Tibial nerve (tissue), 4 donors: Measurements from ENCODE around the gene AMD1. TPM values are rescaled to one million over a fixed set of nuclear protein-coding genes. Genes with fewer than 3 reads are reported as not detected.
"Not testable (repeated sequence)": the region's sequence is repeated elsewhere in the genome, so short reads cannot be mapped to it uniquely, and the experiment has no call there.

Experiments
- DNase-seq, 2 donors: peaks; one replicate each; pipeline ENCODE4 v3.0.0-alpha.2; 2019; ENCODE audit warnings: low spot score in 2 of 2
- H3K27ac ChIP-seq, 4 donors: fragments of 200-600 bp; sonication (generic) in 3 of 4; one replicate each; pipeline ENCODE4 v1.5.1; 2017 to 2019; ENCODE audit warnings: mild to moderate bottlenecking in 1 of 4
- H3K27me3 ChIP-seq, 2 donors: fragments of 200-600 bp; sonication (generic) in 1 of 2; one replicate each; pipeline versions ENCODE4 v1.5.1 to v1.6.0; 2017 to 2019
- H3K36me3 ChIP-seq, 3 donors: fragments of 200-600 bp; sonication (generic); one replicate each; pipeline ENCODE4 v1.5.1; 2018 to 2019
- H3K4me1 ChIP-seq, 4 donors: fragments of 200-600 bp; sonication (generic) in 3 of 4; one replicate each; pipeline ENCODE4 v1.5.1; 2017 to 2019
- H3K4me3 ChIP-seq, 4 donors: fragments of 200-600 bp; sonication (generic) in 3 of 4; one replicate each; pipeline ENCODE4 v1.5.1; 2017 to 2019; ENCODE audit warnings: mild to moderate bottlenecking in 1 of 4, moderate library complexity in 1 of 4
- H3K9me3 ChIP-seq, 4 donors: fragments of 200-600 bp; sonication (generic) in 3 of 4; one replicate each; pipeline ENCODE4 v1.5.1; 2017 to 2019
- EP300 ChIP-seq, 2 donors: sonication (generic); formaldehyde crosslinking; IDR thresholded peaks; one replicate each; pipeline ENCODE4 v1.6.1; 2017; ENCODE audit warnings: antibody characterized with exemption in 2 of 2, mild to moderate bottlenecking in 1 of 2
- POLR2A ChIP-seq, 2 donors: fragments of 450-650 bp; IDR thresholded peaks; one replicate each; pipeline ENCODE4 v1.6.1; 2017; ENCODE audit warnings: antibody characterized with exemption in 2 of 2, mild to moderate bottlenecking in 2 of 2, moderate library complexity in 2 of 2
- WGBS, 2 donors: methylation state at CpG; one replicate each; pipeline ENCODE4 v1.1.5; 2018; 5-methylcytosine and 5-hydroxymethylcytosine counted together
- total RNA-seq, 4 donors: library from RNA; depleted of rRNA; stranded (reverse); fragments of >200 nt; gene quantifications; one replicate each; pipeline ENCODE4 v1.1.0, GENCODE V29; 2016
- TF ChIP-seq, protein P1 (sequence below), 5 experiments: fragments of 200-600 bp in 3 of 5; fragments of 450-650 bp in 2 of 5; sonication (generic) in 3 of 5; IDR thresholded peaks; one replicate each; pipeline ENCODE4 v1.5.1; 2016 to 2019; ENCODE audit warnings: antibody characterized with exemption in 5 of 5, mild to moderate bottlenecking in 3 of 5, moderate library complexity in 2 of 5

Gene AMD1
- total RNA-seq, 4 donors from 2014 or later = 61.8 to 95.0 (median 81.8) TPM

GRCh38 chr6:110902091-110902490 is 27.5 kb downstream of the AMD1 start:
- peaks cover 0 to 32% (median 0%) of the 10 kb centered on the region in 3 donors for H3K36me3 ChIP-seq
- TF ChIP-seq EP300 (IDR thresholded peaks at IDR 0.05) (no peak), POLR2A (IDR thresholded peaks at IDR 0.05) (no peak)
- TF ChIP-seq, protein P1, sequence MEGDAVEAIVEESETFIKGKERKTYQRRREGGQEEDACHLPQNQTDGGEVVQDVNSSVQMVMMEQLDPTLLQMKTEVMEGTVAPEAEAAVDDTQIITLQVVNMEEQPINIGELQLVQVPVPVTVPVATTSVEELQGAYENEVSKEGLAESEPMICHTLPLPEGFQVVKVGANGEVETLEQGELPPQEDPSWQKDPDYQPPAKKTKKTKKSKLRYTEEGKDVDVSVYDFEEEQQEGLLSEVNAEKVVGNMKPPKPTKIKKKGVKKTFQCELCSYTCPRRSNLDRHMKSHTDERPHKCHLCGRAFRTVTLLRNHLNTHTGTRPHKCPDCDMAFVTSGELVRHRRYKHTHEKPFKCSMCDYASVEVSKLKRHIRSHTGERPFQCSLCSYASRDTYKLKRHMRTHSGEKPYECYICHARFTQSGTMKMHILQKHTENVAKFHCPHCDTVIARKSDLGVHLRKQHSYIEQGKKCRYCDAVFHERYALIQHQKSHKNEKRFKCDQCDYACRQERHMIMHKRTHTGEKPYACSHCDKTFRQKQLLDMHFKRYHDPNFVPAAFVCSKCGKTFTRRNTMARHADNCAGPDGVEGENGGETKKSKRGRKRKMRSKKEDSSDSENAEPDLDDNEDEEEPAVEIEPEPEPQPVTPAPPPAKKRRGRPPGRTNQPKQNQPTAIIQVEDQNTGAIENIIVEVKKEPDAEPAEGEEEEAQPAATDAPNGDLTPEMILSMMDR (IDR thresholded peaks at IDR 0.05) = no peak
- H3K27ac ChIP-seq = no peak overlapping the region
- 89 to 92% methylated on average over 8 of the region's 8 CpGs for WGBS, 2 donors
- H3K27me3 ChIP-seq = no peaks in the 10 kb centered on the region
- no peak overlapping the region for H3K4me3 ChIP-seq
- DNase-seq = no peak
- H3K4me1 ChIP-seq = no peaks in the 10 kb centered on the region
- peaks cover 0 to 41% (median 2%) of the 10 kb centered on the region in 4 donors for H3K9me3 ChIP-seq

- peaks cover 0 to 11% (median 0%) of the 10 kb centered on the region in 3 donors for H3K36me3 ChIP-seq
- H3K27ac ChIP-seq, H3K4me3 ChIP-seq, H3K4me1 ChIP-seq, H3K27me3 ChIP-seq, DNase-seq: not testable (repeated sequence)
- H3K9me3 ChIP-seq = peaks cover 0 to 54% (median 2%) of the 10 kb centered on the region in 4 donors
- WGBS, 2 donors = 98 to 100% methylated on average over 2 of the region's 2 CpGs
Measured at GRCh38 chr6:110906273-110906672, 31.7 kb downstream of the AMD1 start.

GRCh38 chr6:110930781-110931180 is 56.2 kb downstream of the AMD1 start:
- DNase-seq = no peak
- Histone ChIP-seq H3K27ac (no peak overlapping the region), H3K27me3 (no peaks in the 10 kb centered on the region), H3K9me3 (no peaks in the 10 kb centered on the region), H3K36me3 (no peaks in the 10 kb centered on the region), H3K4me1 (no peaks in the 10 kb centered on the region), H3K4me3 (no peak overlapping the region)
- 91 to 99% methylated on average over 3 of the region's 3 CpGs for WGBS, 2 donors
- TF ChIP-seq EP300 (IDR thresholded peaks at IDR 0.05) = no peak
- TF ChIP-seq, protein P1 (IDR thresholded peaks at IDR 0.05) = no peak
- TF ChIP-seq POLR2A (IDR thresholded peaks at IDR 0.05) = no peak

DNA sequence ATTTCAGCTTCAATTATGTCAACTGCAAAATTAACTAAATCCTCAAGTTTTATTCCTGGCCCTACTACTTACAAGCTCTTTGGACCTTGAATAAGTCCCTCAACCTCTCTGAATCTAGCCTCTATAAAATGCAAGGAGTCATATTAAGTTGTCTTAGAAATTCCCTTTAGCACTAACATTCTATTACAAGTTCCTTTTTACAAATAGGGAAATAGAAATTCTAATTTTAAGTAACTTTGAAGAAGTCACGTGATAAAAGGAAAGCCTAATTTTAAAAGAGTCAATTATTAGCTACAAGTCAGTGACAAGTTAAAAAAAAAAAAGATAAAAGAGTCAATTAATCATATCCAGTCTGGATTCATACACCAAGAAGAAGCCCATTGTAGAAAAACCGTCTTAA is 59.3 kb downstream of the AMD1 start:
- Histone ChIP-seq H3K27ac (no peak overlapping the region), H3K27me3 (no peaks in the 10 kb centered on the region)

GRCh38 chr6:110934381-110934898 is 59.9 kb downstream of the AMD1 start:
- Histone ChIP-seq H3K36me3 (no peaks in the 10 kb centered on the region), H3K4me3 (no peak overlapping the region), H3K27ac (no peak overlapping the region), H3K9me3 (no peaks in the 10 kb centered on the region), H3K27me3 (no peaks in the 10 kb centered on the region), H3K4me1 (no peaks in the 10 kb centered on the region)
- no peak for DNase-seq
- TF ChIP-seq, protein P1 (IDR thresholded peaks at IDR 0.05) = no peak
- no peak for TF ChIP-seq POLR2A (IDR thresholded peaks at IDR 0.05)
- TF ChIP-seq EP300 (IDR thresholded peaks at IDR 0.05) = no peak
- WGBS, 2 donors = 63 to 67% methylated on average over 1 of the region's 1 CpG

More for the DNA sequence above, 59.3 kb downstream of the AMD1 start:
- WGBS, 2 donors = 58 to 60% methylated on average over 2 of the region's 2 CpGs
- TF ChIP-seq, protein P1 (IDR thresholded peaks at IDR 0.05) = no peak
- TF ChIP-seq EP300 (IDR thresholded peaks at IDR 0.05) (no peak), POLR2A (IDR thresholded peaks at IDR 0.05) (no peak)
- DNase-seq = no peak
- H3K9me3 ChIP-seq = no peaks in the 10 kb centered on the region
- H3K36me3 ChIP-seq = no peaks in the 10 kb centered on the region
- no peaks in the 10 kb centered on the region for H3K4me1 ChIP-seq
- H3K4me3 ChIP-seq = no peak overlapping the region

GRCh38 chr6:110935171-110935570 is 60.6 kb downstream of the AMD1 start:
- Histone ChIP-seq H3K4me1 (no peaks in the 10 kb centered on the region), H3K4me3 (no peak overlapping the region), H3K36me3 (no peaks in the 10 kb centered on the region), H3K9me3 (no peaks in the 10 kb centered on the region), H3K27me3 (no peaks in the 10 kb centered on the region), H3K27ac (no peak overlapping the region)
- TF ChIP-seq POLR2A (IDR thresholded peaks at IDR 0.05) = no peak
- 92 to 98% methylated on average over 6 of the region's 6 CpGs for WGBS, 2 donors
- DNase-seq = no peak
